Large intestine (tissue), 3 donors: ENCODE measurements around the gene SH3RF2. TPM values are rescaled to one million over a fixed set of nuclear protein-coding genes. Genes with fewer than 3 reads are reported as not detected.
A peak's percentile ranks its signal among the peaks of the same experiment; 100 is the strongest.
"Not testable (repeated sequence)": the region's sequence is repeated elsewhere in the genome, so short reads cannot be mapped to it uniquely, and the experiment has no call there.

Experiments used
- DNase-seq, 2 donors: peaks; one replicate each; pipeline versions ENCODE4 v3.0.0 to v3.0.0-alpha.2; 2013
- H3K27ac ChIP-seq: one replicate; pipeline ENCODE4 v1.5.1; 2013; ENCODE audit warnings: low read length
- H3K27me3 ChIP-seq: 2 replicates; pipeline ENCODE4 v1.6.1; 2013; ENCODE audit warnings: low read length; ENCODE audit not compliant: control insufficient read depth, insufficient read depth
- H3K36me3 ChIP-seq: 2 replicates; pipeline ENCODE4 v1.6.1; 2013; ENCODE audit warnings: low read length; ENCODE audit not compliant: control insufficient read depth, insufficient read depth
- H3K4me1 ChIP-seq: one replicate; pipeline ENCODE4 v1.6.1; 2013; ENCODE audit warnings: low read length; ENCODE audit not compliant: control insufficient read depth, insufficient read depth
- H3K4me3 ChIP-seq: one replicate; pipeline ENCODE4 v1.5.1; 2013; ENCODE audit warnings: low read length
- H3K9me3 ChIP-seq: one replicate; pipeline ENCODE4 v1.6.1; 2013; ENCODE audit warnings: mild to moderate bottlenecking, low read depth, low read length, moderate library complexity; ENCODE audit not compliant: control insufficient read depth
- WGBS: methylation state at CpG from one replicate; pipeline ENCODE4 v1.1.5; 2013; ENCODE audit warnings: low lambda C conversion rate; ENCODE audit not compliant: insufficient coverage; 5-methylcytosine and 5-hydroxymethylcytosine counted together
- polyA plus RNA-seq: library from polyadenylated mRNA; unstranded; fragments of 120-200 nt; gene quantifications from one replicate; pipeline ENCODE4 v1.2.1, GENCODE V29; 2013

The SH3RF2 gene
- polyA plus RNA-seq, 1 donor: 31.9 TPM

DNA sequence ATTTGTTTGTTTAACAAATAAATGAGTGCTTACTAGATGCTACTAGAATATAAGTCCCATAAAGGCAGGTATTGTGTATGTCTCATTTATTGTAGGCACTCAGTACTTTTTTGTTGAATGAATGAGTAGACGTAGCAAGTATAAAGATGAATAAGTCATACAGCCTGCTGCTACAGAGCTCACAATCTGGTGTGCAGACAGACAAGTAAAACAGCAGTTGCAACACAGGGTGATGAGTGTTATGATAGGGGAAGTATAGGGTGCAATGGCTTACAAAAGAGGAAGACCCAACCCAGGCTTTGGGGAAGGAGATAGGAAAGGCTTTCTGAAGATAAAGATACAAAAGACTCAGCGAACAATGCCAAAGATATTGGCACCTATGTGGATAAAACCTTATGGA lies 47.7 kb downstream of the SH3RF2 start:
- Histone ChIP-seq H3K27ac (no peak overlapping the region), H3K4me3 (no peak overlapping the region), H3K4me1 (peaks cover 61% of the 10 kb centered on the region), H3K36me3 (no peaks in the 10 kb centered on the region), H3K27me3 (no peaks in the 10 kb centered on the region), H3K9me3 (no peaks in the 10 kb centered on the region)
- 90% methylated on average over 2 of the region's 2 CpGs for WGBS
- DNase-seq: no peak

GRCh38 chr5:145987856-145988255 lies 51.5 kb downstream of the SH3RF2 start:
- DNase-seq: peak in 1 of 2 donors; percentile 77
- H3K9me3 ChIP-seq: no peaks in the 10 kb centered on the region
- H3K4me3 ChIP-seq: no peak overlapping the region
- peak overlapping the region; percentile 45 for H3K27ac ChIP-seq
- no peaks in the 10 kb centered on the region for H3K36me3 ChIP-seq
- 29% methylated on average over 1 of the region's 1 CpG for WGBS
- peaks cover 53% of the 10 kb centered on the region for H3K4me1 ChIP-seq
- no peaks in the 10 kb centered on the region for H3K27me3 ChIP-seq

- peaks cover 3% of the 10 kb centered on the region for H3K9me3 ChIP-seq
- WGBS: no CpG with 5 or more reads among the region's 2 CpGs
- no peak for DNase-seq
- H3K4me1 ChIP-seq: peaks cover 43% of the 10 kb centered on the region
- no peaks in the 10 kb centered on the region for H3K27me3 ChIP-seq
- no peaks in the 10 kb centered on the region for H3K36me3 ChIP-seq
- peak overlapping the region; percentile 65 for H3K27ac ChIP-seq
- no peak overlapping the region for H3K4me3 ChIP-seq
Measured at GRCh38 chr5:145988993-145989392, 52.6 kb downstream of the SH3RF2 start.

GRCh38 chr5:145989428-145989827 lies 53.0 kb downstream of the SH3RF2 start:
- Histone ChIP-seq H3K27ac (peak overlapping the region; percentile 65), H3K4me1 (peaks cover 43% of the 10 kb centered on the region), H3K36me3 (no peaks in the 10 kb centered on the region), H3K9me3 (peaks cover 3% of the 10 kb centered on the region), H3K27me3 (no peaks in the 10 kb centered on the region), H3K4me3 (no peak overlapping the region)
- WGBS: no CpG with 5 or more reads among the region's 2 CpGs
- DNase-seq: no peak

DNA sequence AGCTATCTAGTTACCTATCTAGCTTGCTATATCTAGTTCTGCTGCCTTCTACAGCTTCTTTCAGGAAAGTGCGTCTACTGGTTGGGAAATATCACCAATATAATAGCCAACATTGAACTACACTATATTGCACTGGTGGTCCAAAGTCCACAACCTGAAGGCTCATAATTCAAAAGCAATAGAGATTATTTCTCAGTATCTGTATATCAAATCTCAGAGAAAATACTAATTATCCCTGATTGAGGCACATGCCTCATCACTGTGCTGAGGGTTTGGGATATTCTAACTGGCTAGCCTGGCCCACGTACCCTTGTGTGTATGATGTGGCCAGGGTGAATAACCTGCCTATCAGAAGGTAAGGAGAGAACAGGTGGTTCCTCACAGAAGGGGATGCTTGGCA lies 53.8 kb downstream of the SH3RF2 start:
- peaks cover 3% of the 10 kb centered on the region for H3K9me3 ChIP-seq
- H3K36me3 ChIP-seq: no peaks in the 10 kb centered on the region
- DNase-seq: peak in 1 of 2 donors; percentile 81
- no peak overlapping the region for H3K4me3 ChIP-seq
- H3K4me1 ChIP-seq: peaks cover 43% of the 10 kb centered on the region
- no CpG with 5 or more reads among the region's 2 CpGs for WGBS
- H3K27me3 ChIP-seq: no peaks in the 10 kb centered on the region
- peak overlapping the region; percentile 65 for H3K27ac ChIP-seq

DNA sequence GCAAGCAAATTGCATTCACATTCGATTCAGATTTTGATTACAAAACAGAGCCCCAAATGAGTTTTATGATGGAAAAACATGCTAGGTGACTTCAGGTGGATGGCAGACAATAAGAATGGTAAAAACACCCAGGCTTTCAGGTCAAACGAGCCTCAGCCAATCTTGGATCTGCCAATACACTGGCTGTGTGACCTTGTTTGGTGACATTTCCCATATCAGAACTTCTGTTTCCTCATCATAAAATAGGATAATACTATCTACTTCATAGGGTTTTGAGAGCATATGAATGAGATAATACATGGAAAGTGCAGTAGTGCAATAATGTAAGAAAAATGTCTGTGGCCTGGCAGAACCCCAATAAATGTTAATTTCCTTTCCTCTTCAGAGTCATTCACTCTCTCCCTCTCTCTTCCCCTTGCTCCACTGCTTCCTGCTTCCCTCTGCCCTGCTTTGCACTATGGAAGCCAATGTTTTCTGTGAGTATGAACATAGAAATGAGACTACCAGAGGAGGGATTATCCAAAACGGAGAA lies 54.7 kb downstream of the SH3RF2 start:
- peak overlapping the region; percentile 65 for H3K27ac ChIP-seq
- H3K4me1 ChIP-seq: peaks cover 43% of the 10 kb centered on the region
- H3K9me3 ChIP-seq: peaks cover 3% of the 10 kb centered on the region
- WGBS: no CpG with 5 or more reads among the region's 3 CpGs
- peaks cover 2% of the 10 kb centered on the region for H3K36me3 ChIP-seq
- peak in 1 of 2 donors; percentile 61 for DNase-seq
- no peak overlapping the region for H3K4me3 ChIP-seq
- no peaks in the 10 kb centered on the region for H3K27me3 ChIP-seq

DNA sequence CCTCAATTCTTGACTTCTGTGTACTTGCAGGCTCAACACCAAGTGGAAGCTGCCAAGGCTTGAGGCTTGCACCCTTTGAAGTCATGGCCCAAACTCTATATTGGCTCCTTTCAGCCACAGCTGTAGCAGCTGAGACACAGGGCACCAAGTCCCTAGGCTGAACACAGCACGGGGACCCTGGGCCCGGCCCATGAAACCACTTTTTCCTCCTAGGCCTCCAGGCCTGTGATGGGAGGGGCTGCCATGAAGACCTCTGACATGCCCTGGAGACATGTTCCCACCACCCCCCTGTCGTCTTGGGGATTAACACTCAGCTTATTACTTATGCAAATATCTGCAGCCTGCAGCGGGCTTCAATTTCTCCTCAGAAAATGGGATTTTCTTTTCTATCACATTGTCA lies 57.2 kb downstream of the SH3RF2 start:
- H3K27me3 ChIP-seq, H3K4me3 ChIP-seq, H3K27ac ChIP-seq, H3K36me3 ChIP-seq, H3K9me3 ChIP-seq, DNase-seq: not testable (repeated sequence)
- no CpG with 5 or more reads among the region's 4 CpGs for WGBS
- H3K4me1 ChIP-seq: peaks cover 31% of the 10 kb centered on the region

- peaks cover 7% of the 10 kb centered on the region for H3K36me3 ChIP-seq
- H3K9me3 ChIP-seq: peaks cover 3% of the 10 kb centered on the region
- H3K27ac ChIP-seq: no peak overlapping the region
- H3K27me3 ChIP-seq: no peaks in the 10 kb centered on the region
- no peak for DNase-seq
- no peak overlapping the region for H3K4me3 ChIP-seq
- H3K4me1 ChIP-seq: peaks cover 9% of the 10 kb centered on the region
- 97% methylated on average over 5 of the region's 6 CpGs for WGBS
Measured at GRCh38 chr5:145996135-145996534, 59.8 kb downstream of the SH3RF2 start.

DNA sequence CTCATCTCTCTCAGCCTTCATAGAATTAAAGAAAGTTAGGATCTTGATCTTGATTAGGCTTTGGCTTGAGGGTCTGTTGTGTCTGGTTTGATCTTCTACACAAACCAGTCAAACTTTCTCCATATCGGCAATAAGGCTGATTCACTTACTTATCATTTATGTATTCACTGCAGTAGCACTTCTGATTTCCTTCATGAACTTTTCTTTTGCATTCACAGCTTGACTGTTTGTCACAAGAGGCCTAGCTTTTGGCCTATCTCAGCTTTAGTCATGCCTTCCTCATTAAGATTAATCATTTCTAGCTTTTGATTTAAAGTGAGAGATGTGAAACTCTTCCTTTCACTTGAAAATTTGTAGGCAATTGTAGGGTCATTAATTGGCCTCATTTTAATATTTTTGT lies 62.8 kb downstream of the SH3RF2 start:
- Histone ChIP-seq H3K27me3 (no peaks in the 10 kb centered on the region), H3K4me3 (no peak overlapping the region), H3K27ac (no peak overlapping the region), H3K36me3 (peaks cover 10% of the 10 kb centered on the region), H3K4me1 (no peaks in the 10 kb centered on the region), H3K9me3 (no peaks in the 10 kb centered on the region)
- no CpG with 5 or more reads among the region's 1 CpG for WGBS
- DNase-seq: peak in 1 of 2 donors; percentile 51

DNA sequence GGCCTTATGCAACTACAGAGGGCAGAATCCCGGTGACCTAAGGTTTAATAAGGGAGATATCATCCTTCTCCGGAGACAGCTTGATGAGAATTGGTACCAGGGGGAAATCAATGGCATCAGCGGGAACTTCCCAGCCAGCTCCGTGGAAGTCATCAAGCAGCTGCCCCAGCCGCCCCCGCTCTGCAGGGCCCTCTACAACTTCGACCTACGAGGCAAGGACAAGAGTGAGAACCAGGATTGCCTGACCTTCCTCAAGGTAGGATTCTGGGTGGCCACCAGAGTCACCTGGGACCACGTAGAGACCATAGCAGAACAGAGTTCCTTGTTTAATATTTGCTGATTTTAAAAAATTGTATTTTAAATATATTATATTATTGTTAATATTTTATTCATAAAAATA lies 63.7 kb downstream of the SH3RF2 start:
- no peak for DNase-seq
- Histone ChIP-seq H3K27ac (no peak overlapping the region), H3K36me3 (peaks cover 10% of the 10 kb centered on the region), H3K4me3 (no peak overlapping the region), H3K9me3 (no peaks in the 10 kb centered on the region), H3K27me3 (no peaks in the 10 kb centered on the region), H3K4me1 (no peaks in the 10 kb centered on the region)
- WGBS: 80% methylated on average over 1 of the region's 9 CpGs

DNA sequence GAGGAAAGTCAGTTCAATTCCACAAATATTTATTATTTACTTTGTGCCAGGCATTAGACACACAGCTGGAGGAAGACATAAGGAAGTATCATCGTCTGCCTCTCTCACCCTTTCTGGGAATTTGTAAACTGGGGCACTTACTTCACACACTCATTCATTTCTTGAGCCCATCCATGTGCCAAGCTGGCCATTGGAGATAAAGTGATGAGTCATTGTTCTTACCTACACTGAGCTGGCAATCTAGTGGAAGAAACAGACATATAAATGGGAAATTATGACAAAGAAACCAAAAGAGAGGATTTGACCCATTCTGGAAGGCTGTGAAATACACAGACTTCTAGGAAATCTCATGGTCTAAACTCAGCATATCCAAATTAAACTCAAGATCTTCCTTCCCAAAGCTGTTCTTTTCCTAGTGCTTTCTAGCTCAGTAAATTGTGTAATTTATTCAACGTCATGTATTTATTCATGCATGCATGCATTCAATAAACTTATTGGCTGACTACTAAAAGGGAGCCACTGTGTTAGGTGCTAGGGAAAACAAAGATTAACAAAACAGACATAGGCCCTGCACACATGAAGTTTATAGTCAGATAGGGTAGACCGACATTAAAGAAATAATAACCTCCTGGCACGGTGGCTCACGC lies 65.3 kb downstream of the SH3RF2 start:
- H3K36me3 ChIP-seq: peaks cover 7% of the 10 kb centered on the region
- no peak overlapping the region for H3K4me3 ChIP-seq
- no peaks in the 10 kb centered on the region for H3K9me3 ChIP-seq
- no peak overlapping the region for H3K27ac ChIP-seq
- DNase-seq: no peak
- no peaks in the 10 kb centered on the region for H3K4me1 ChIP-seq
- no CpG with 5 or more reads among the region's 5 CpGs for WGBS
- H3K27me3 ChIP-seq: no peaks in the 10 kb centered on the region
